SKM-1 (cell line): Measurements from ENCODE around the gene CDK17.

ENCODE experiments used
- DNase-seq: peaks from one replicate; lab custom pipeline; 2025; ENCODE audit not compliant: unreplicated experiment; lab: John Stamatoyannopoulos, UW

CDK17 gene

GRCh38 chr12:96271469-96272199, 128.6 kb downstream of the CDK17 start:
- DNase-seq = no peak

GRCh38 chr12:96266238-96266637, 134.0 kb downstream of the CDK17 start:
- no peak for DNase-seq

- DNase-seq = no peak
These were observed 134.4 kb downstream of the CDK17 start for GRCh38 chr12:96265836-96266235.

GRCh38 chr12:96265400-96265799, 134.8 kb downstream of the CDK17 start:
- no peak for DNase-seq

- no peak for DNase-seq
These were observed 136.8 kb downstream of the CDK17 start for GRCh38 chr12:96263449-96263902.

GRCh38 chr12:96261557-96261956, 138.7 kb downstream of the CDK17 start:
- DNase-seq = no peak

GRCh38 chr12:96260644-96261043, 139.6 kb downstream of the CDK17 start:
- no peak for DNase-seq

GRCh38 chr12:96260231-96260630, 140.0 kb downstream of the CDK17 start:
- DNase-seq = no peak

GRCh38 chr12:96258104-96258961, 141.9 kb downstream of the CDK17 start:
- DNase-seq = no peak

- no peak for DNase-seq
These were observed 142.6 kb downstream of the CDK17 start for GRCh38 chr12:96257550-96258103.

- no peak for DNase-seq
These were observed 143.4 kb downstream of the CDK17 start for GRCh38 chr12:96256672-96257361.

GRCh38 chr12:96255077-96255476, 145.2 kb downstream of the CDK17 start:
- no peak for DNase-seq

GRCh38 chr12:96250119-96250685, 150.0 kb downstream of the CDK17 start:
- no peak for DNase-seq

- no peak for DNase-seq
These were observed 150.8 kb downstream of the CDK17 start for GRCh38 chr12:96249196-96250118.

GRCh38 chr12:96248136-96248931, 151.9 kb downstream of the CDK17 start:
- no peak for DNase-seq

- no peak for DNase-seq
These were observed 152.7 kb downstream of the CDK17 start for GRCh38 chr12:96247563-96247962.

GRCh38 chr12:96246926-96247505, 153.2 kb downstream of the CDK17 start:
- DNase-seq = no peak

- no peak for DNase-seq
These were observed 155.4 kb downstream of the CDK17 start for GRCh38 chr12:96244826-96245225.

- DNase-seq = no peak
These were observed 157.6 kb downstream of the CDK17 start for GRCh38 chr12:96242597-96242996.
